Embryonic facial prominence (tissue), 1 donor: Measurements from ENCODE around the gene ACAA2.

Experiments
- DNase-seq: peaks from one replicate; pipeline ENCODE4 v3.0.0-alpha.2; 2016; ENCODE audit errors: extremely low spot score

Gene ACAA2

GRCh38 chr18:49743117-49743567, 70.2 kb downstream of the ACAA2 start:
- no peak for DNase-seq

GRCh38 chr18:49742316-49743116, 70.8 kb downstream of the ACAA2 start:
- no peak for DNase-seq

- no peak for DNase-seq
Measured at GRCh38 chr18:49739275-49739674, 74.1 kb downstream of the ACAA2 start.

- DNase-seq = no peak
Measured at GRCh38 chr18:49738721-49739120, 74.6 kb downstream of the ACAA2 start.

GRCh38 chr18:49734836-49735235, 78.5 kb downstream of the ACAA2 start:
- no peak for DNase-seq

GRCh38 chr18:49733896-49734585, 79.3 kb downstream of the ACAA2 start:
- DNase-seq = no peak

GRCh38 chr18:49733321-49733720, 80.0 kb downstream of the ACAA2 start:
- DNase-seq = no peak
